HepG2 (cell line): Measurements from ENCODE around the gene EDC3. TPM values are rescaled to one million over a fixed set of nuclear protein-coding genes. Genes with fewer than 3 reads are reported as not detected.

Source experiments
- ATF6 ChIP-seq: sonication (generic); formaldehyde crosslinking; conservative IDR thresholded peaks from 2 replicates; pipeline ENCODE4 v1.4.0; 2020; ENCODE audit warnings: missing genetic modification reagents
- HNF1B ChIP-seq: sonication (generic); formaldehyde crosslinking; IDR thresholded peaks from 2 replicates; pipeline ENCODE4 v1.5.1; 2020; ENCODE audit warnings: mild to moderate bottlenecking, moderate library complexity, missing genetic modification reagents
- HNRNPH1 ChIP-seq: fragments of 200-400 bp; formaldehyde crosslinking; optimal IDR thresholded peaks from 2 replicates; pipeline ENCODE3; 2017; ENCODE audit warnings: mild to moderate bottlenecking, low read depth, low read length
- HOXA7 ChIP-seq: sonication (generic); formaldehyde crosslinking; IDR thresholded peaks from 2 replicates; pipeline ENCODE4 v1.8.1; 2022; ENCODE audit warnings: mild to moderate bottlenecking, missing genetic modification reagents, moderate library complexity
- JUND ChIP-seq: sonication (generic); formaldehyde crosslinking; IDR thresholded peaks from 2 replicates; pipeline ENCODE4 v1.8.0; 2022; ENCODE audit warnings: mild to moderate bottlenecking, missing genetic modification reagents
- MLXIP ChIP-seq: sonication (generic); formaldehyde crosslinking; IDR thresholded peaks from 2 replicates; pipeline ENCODE4 v1.9.0; 2021; ENCODE audit warnings: missing genetic modification reagents, borderline replicate concordance
- NFKBIZ ChIP-seq: IDR thresholded peaks from 2 replicates; pipeline ENCODE4 v1.6.1; 2018; ENCODE audit warnings: missing genetic modification reagents, missing compliant biosample characterization
- PHB2 ChIP-seq: fragments of 450-650 bp; IDR thresholded peaks from 2 replicates; pipeline ENCODE4 v1.6.1; 2018; ENCODE audit not compliant: partially characterized antibody
- SMARCE1 ChIP-seq: fragments of 450-650 bp; IDR thresholded peaks from 2 replicates; pipeline ENCODE4 v1.6.1; 2017; ENCODE audit warnings: borderline replicate concordance
- TEAD3 ChIP-seq: optimal IDR thresholded peaks from 2 replicates; pipeline ENCODE3; 2016; ENCODE audit warnings: borderline replicate concordance
- ZNF142 ChIP-seq: sonication (generic); formaldehyde crosslinking; IDR thresholded peaks from 2 replicates; pipeline ENCODE4 v1.4.0; 2020; ENCODE audit warnings: missing genetic modification reagents
- ZNF557 ChIP-seq: sonication (generic); formaldehyde crosslinking; IDR thresholded peaks from 2 replicates; pipeline ENCODE4 v1.4.0; 2020; ENCODE audit warnings: missing genetic modification reagents
- ZNF558 ChIP-seq: sonication (generic); formaldehyde crosslinking; IDR thresholded peaks from 2 replicates; pipeline ENCODE4 v1.9.0; 2022; ENCODE audit warnings: mild to moderate bottlenecking, missing genetic modification reagents, borderline replicate concordance
- ZNF713 ChIP-seq: sonication (generic); formaldehyde crosslinking; IDR thresholded peaks from 2 replicates; pipeline ENCODE4 v1.4.0; 2020; ENCODE audit warnings: mild to moderate bottlenecking, missing genetic modification reagents
- ZNF747 ChIP-seq: sonication (generic); formaldehyde crosslinking; IDR thresholded peaks from 2 replicates; pipeline ENCODE4 v1.8.1; 2023; ENCODE audit warnings: missing genetic modification reagents, mild to moderate bottlenecking, borderline replicate concordance
- ZNF749 ChIP-seq: sonication (generic); formaldehyde crosslinking; IDR thresholded peaks from 2 replicates; pipeline ENCODE4 v1.8.0; 2022; ENCODE audit warnings: mild to moderate bottlenecking, missing genetic modification reagents, moderate library complexity, borderline replicate concordance
- ZNF776 ChIP-seq: sonication (generic); formaldehyde crosslinking; IDR thresholded peaks from 2 replicates; pipeline ENCODE4 v1.4.0; 2020; ENCODE audit warnings: mild to moderate bottlenecking, missing genetic modification reagents
- polyA plus RNA-seq, 8 experiments: library from polyadenylated mRNA; depleted of rRNA in 3 of 8; stranded (reverse) in 7 of 8; unstranded in 1 of 8; fragments of >200 nt; fragmentation: Illumina TruSeq in 4 of 8; extraction: Trizol in 4 of 8; gene quantifications; 2 replicates each; pipeline versions ENCODE4 v1.2.1 to v1.2.3, GENCODE V29; 2011 to 2016; ENCODE audit warnings: low read depth in 4 of 8, missing spikeins in 1 of 8, mixed read lengths in 1 of 8; ENCODE audit not compliant: insufficient read depth in 1 of 8
- total RNA-seq, 5 experiments: library from RNA; depleted of rRNA; stranded (reverse); fragments of >200 nt; fragmentation: Illumina TruSeq; extraction: Trizol; gene quantifications; 2 replicates each; pipeline ENCODE4 v1.2.3, GENCODE V29; 2016; ENCODE audit warnings: low read depth in 1 of 5

The EDC3 gene
- total and polyA plus RNA-seq, 2 of the 13 experiments (the other 11 are each of a cell fraction or from before 2014, with no cell fraction given): 17.4 to 32.0 TPM

- TF ChIP-seq TEAD3 (peak; percentile 94), MLXIP (no peak), ZNF776 (CRISPR knock-in tag) (0 out of 2 replicates have a peak, but pooled peaks have one; percentile 37), ZNF749 (CRISPR knock-in tag) (no peak; the same call in 1 of the 2 replicates), ATF6 (CRISPR knock-in tag) (no peak; the same call in 1 of the 2 replicates), ZNF747 (CRISPR knock-in tag) (no peak), ZNF142 (peak; percentile 59; the same call in 1 of the 2 replicates), ZNF558 (CRISPR knock-in tag) (peak; percentile 37; the same call in 1 of the 2 replicates), NFKBIZ (CRISPR knock-in tag) (no peak; the same call in 1 of the 2 replicates), ZNF557 (CRISPR knock-in tag) (no peak), HNF1B (CRISPR knock-in tag) (peak; percentile 46), JUND (CRISPR knock-in tag) (no peak), PHB2 (no peak), SMARCE1 (no peak), ZNF713 (CRISPR knock-in tag) (no peak), HNRNPH1 (no peak), HOXA7 (CRISPR knock-in tag) (no peak)
Measured at GRCh38 chr15:74695597-74696397, at the start of gene EDC3 (continued).
